BJ (cell line): Measurements from ENCODE around the gene DNAJB1. TPM values are rescaled to one million over a fixed set of nuclear protein-coding genes. Genes with fewer than 3 reads are reported as not detected.
A peak's percentile ranks its signal among the peaks of the same experiment; 100 is the strongest.
"Not testable (repeated sequence)": the region's sequence is repeated elsewhere in the genome, so short reads cannot be mapped to it uniquely, and the experiment has no call there.

Source experiments
- CTCF ChIA-PET: fragments of 350-600 bp; formaldehyde crosslinking; extraction: SDS; loops from one replicate; lab custom pipeline; 2021; ENCODE audit warnings: antibody characterized with exemption, inconsistent platforms; lab: Yijun Ruan, JAX
- POLR2A ChIA-PET: fragments of 300-600 bp; sonication (Branson Sonifier 250); formaldehyde crosslinking; extraction: SDS; loops from one replicate; lab custom pipeline; 2021; ENCODE audit warnings: antibody characterized with exemption; lab: Charles Lee
- DNase-seq: peaks from one replicate; pipeline ENCODE4 v3.0.0-alpha.2; 2011; ENCODE audit warnings: low read depth
- H3K27me3 ChIP-seq: 2 replicates; pipeline ENCODE4 v1.6.0; 2011; ENCODE audit warnings: low read length; ENCODE audit not compliant: control insufficient read depth, insufficient read depth
- H3K36me3 ChIP-seq: 2 replicates; pipeline ENCODE4 v1.5.1; 2011; ENCODE audit warnings: low read length; ENCODE audit not compliant: control insufficient read depth, insufficient read depth
- H3K4me3 ChIP-seq: 2 replicates; pipeline ENCODE4 v1.5.1; 2011; ENCODE audit warnings: low read depth, mild to moderate bottlenecking, control low read depth, low read length
- polyA plus RNA-seq: library from polyadenylated mRNA; depleted of rRNA; stranded (reverse); fragments of >200 nt; gene quantifications from 2 replicates; pipeline ENCODE4 v1.2.3, GENCODE V29; 2011
- TF ChIP-seq, protein P1 (sequence below): IDR thresholded peaks from 2 replicates; pipeline ENCODE4 v1.5.1; 2011; ENCODE audit warnings: low read depth, mild to moderate bottlenecking, control low read depth, inconsistent platforms, low read length, moderate library complexity; ENCODE audit not compliant: insufficient read depth

Gene DNAJB1
- polyA plus RNA-seq, 1 experiment, result 133 TPM

DNA sequence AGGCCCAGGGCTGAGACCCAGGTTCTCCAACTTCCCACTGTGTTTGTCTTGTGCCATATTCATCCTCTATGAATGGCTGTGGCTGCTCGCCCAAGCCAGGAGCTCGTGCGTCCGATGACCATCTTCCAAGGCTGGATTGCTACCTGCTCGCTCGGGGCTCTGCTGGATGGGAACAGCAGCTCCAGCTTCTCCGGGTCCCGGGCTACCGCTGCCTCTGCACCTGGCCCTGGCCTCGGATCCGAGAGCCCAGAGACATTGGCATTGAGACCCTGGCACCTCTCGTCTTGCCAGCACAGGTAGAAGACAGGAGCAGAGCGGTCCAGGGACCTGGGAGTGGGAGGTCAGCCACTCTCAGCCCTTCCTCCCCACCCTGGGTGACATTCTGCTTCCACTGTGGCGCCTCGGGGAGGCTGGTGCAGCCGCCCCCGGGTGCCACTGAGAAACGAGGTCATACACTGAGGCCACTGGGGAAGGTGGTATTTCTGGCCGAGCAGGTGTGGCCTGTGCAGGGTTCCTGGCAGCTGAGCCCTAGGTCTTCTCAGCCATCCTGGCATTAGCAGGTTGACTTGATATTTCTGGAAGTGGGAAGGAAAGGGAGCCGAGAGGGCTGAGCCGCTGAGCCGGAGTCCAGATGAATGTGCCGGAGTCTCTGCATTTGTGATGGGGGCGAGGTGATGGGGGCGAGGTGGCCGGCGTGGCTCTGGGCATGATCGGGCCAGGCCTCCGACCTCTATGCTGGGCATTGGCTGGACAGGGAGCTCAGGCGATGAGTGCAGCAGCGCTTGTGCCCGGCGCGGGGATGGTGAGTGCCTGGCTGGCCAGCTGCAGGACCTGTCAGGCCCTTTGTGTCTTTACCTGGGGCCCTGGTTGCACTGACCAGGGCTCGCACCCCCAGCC is 35.1 kb upstream of the DNAJB1 start:
- TF ChIP-seq, protein P1, sequence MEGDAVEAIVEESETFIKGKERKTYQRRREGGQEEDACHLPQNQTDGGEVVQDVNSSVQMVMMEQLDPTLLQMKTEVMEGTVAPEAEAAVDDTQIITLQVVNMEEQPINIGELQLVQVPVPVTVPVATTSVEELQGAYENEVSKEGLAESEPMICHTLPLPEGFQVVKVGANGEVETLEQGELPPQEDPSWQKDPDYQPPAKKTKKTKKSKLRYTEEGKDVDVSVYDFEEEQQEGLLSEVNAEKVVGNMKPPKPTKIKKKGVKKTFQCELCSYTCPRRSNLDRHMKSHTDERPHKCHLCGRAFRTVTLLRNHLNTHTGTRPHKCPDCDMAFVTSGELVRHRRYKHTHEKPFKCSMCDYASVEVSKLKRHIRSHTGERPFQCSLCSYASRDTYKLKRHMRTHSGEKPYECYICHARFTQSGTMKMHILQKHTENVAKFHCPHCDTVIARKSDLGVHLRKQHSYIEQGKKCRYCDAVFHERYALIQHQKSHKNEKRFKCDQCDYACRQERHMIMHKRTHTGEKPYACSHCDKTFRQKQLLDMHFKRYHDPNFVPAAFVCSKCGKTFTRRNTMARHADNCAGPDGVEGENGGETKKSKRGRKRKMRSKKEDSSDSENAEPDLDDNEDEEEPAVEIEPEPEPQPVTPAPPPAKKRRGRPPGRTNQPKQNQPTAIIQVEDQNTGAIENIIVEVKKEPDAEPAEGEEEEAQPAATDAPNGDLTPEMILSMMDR, result no peak

DNA sequence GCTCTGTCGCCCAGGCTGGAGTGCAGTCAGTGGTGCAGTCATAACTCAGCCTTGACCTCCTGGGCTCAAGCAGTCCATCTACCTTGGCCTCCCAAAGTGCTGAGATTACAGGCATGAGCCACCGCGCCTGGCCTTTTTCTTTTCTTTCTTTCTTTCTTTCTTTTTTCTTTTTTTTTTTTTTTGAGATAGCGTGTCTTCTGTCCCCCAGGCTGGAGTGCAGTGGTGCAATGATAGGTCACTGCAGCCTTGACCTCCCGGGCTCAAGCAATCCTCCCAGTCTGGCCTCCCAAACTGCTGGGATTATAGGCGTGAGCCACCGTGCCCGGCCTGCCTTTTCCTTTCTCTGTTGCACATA is 33.8 kb upstream of the DNAJB1 start:
- CTCF ChIA-PET, result not testable (repeated sequence)

More for the DNA sequence above, 35.1 kb upstream of the DNAJB1 start:
- DNase-seq, result no peak
- H3K27me3 ChIP-seq, result no peaks in the 10 kb centered on the region
- no peak overlapping the region for H3K4me3 ChIP-seq
- ChIA-PET CTCF (interaction anchor here (0.5 to 4.5 kb wide), 3 partner anchors 12 to 90 kb away, joined by 3 to 62 read pairs (median 4); partner anchors contain the start of gene NDUFB7), POLR2A (no interaction called here)
- no peaks in the 10 kb centered on the region; the same call in 1 of the 2 replicates for H3K36me3 ChIP-seq

DNA sequence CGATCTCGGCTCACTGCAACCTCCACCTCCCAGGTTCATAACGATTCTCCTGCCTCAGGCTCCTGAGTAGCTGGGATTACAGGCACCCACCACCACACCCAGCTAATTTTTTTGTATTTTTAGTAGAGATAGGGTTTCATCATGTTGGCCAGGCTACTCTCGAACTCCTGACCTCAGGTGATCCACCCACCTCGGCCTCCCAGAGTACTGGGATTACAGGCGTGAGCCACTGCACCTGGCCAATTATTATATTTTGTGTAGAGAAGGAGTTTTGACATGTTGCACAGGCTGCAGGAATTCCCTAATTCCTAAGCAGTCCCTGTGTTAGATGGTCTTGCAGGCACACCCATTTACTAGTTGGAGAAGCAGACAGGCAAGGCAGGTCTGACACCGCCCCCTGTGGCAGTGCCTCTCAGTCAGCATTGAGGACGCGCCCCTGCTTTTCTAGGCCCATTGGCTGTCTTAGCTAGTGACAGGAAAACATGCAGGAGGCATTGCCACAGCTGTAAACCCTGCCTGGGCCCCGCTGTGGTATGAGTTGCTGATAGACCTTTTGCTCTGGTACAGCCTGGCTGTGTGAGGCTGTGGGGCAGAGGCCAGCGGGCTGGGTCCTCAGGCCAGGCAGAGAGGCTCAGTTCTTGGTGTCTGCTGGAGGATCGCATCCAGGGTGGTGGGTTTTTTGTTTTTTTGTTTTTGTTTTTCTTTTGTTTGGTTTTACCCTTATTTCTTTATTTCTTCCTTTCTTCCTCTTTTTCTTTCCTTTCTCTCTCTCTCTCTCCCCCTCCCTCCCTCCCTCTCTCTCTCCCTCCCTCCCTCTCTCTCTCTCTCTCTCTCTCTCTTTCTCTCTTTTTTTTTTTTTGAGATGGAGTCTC is 33.2 kb upstream of the DNAJB1 start:
- DNase-seq, H3K4me3 ChIP-seq, H3K36me3 ChIP-seq, POLR2A ChIA-PET, H3K27me3 ChIP-seq: not testable (repeated sequence)
- CTCF ChIA-PET, result interaction anchor here (1.0 to 1.2 kb wide), 2 partner anchors 8 to 23 kb away, joined by 3 read pairs; no protein-coding TSS in a partner anchor
- TF ChIP-seq, protein P1, result peak; percentile 43

More for the DNA sequence above, 33.8 kb upstream of the DNAJB1 start:
- DNase-seq, POLR2A ChIA-PET, H3K36me3 ChIP-seq, H3K4me3 ChIP-seq, H3K27me3 ChIP-seq: not testable (repeated sequence)

DNA sequence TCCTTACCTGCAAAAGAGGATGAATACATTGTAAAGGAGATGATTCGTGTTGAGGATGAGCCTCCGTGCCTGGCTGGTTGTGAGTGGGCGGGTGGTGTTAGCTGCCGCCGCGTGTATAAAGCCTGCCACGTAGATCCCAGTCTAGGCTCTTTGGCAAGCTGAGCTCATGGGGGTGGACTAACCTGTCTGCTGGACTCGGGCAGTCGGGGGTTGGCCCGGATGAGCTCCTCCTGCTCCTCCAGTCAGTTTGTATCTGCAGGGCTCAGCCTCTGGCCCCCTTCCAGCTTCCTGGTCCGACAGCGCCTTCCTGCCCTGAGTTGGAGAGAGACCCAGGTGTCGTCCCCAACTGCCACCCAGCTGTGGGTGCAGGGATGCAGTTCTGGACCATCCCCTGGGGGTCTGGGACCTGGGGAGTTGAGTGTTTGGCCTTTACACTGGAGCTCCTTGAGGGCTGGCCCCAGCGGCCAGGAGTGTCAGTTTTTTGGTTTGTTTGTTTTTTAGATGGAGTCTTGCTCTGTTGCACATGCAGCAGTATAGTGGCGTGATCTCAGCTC is 32.1 kb upstream of the DNAJB1 start:
- POLR2A ChIA-PET, result no interaction called here
- no peaks in the 10 kb centered on the region for H3K27me3 ChIP-seq
- no peak overlapping the region for H3K4me3 ChIP-seq
- no peak for DNase-seq
- TF ChIP-seq, protein P1, result no peak
- H3K36me3 ChIP-seq, result no peaks in the 10 kb centered on the region; the same call in 1 of the 2 replicates
- CTCF ChIA-PET, result interaction anchor here (0.6 to 1.2 kb wide), 5 partner anchors 10 to 137 kb away, joined by 3 read pairs; no protein-coding TSS in a partner anchor

DNA sequence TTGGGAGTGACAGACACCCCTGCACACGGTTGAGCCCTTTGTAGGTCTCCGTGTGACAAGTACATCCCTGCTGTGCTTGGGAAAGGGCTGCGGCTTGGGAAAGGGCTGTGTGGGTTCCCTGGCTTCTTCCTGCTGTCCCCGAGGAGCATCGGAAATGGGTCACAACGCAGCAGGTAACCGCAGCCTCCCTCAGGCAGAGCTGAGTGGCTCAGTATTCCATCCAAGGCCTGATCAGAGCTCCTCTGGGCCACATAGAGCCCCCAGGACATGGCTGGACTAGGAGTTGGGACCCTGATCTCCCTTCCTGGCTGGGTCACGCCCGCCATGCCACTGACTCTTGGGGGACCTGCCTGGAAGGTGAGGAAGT is 27.5 kb upstream of the DNAJB1 start:
- H3K27me3 ChIP-seq, result no peaks in the 10 kb centered on the region
- H3K36me3 ChIP-seq, result no peaks in the 10 kb centered on the region; the same call in 1 of the 2 replicates
- POLR2A ChIA-PET, result no interaction called here
- CTCF ChIA-PET, result interaction anchor here (0.7 to 3.8 kb wide), 2 partner anchors 11 to 66 kb away, joined by 4 to 26 read pairs; no protein-coding TSS in a partner anchor
- DNase-seq, result no peak
- H3K4me3 ChIP-seq, result no peak overlapping the region
- TF ChIP-seq, protein P1, result no peak
